Measurements from ENCODE around the gene CEACAM6.

DNA sequence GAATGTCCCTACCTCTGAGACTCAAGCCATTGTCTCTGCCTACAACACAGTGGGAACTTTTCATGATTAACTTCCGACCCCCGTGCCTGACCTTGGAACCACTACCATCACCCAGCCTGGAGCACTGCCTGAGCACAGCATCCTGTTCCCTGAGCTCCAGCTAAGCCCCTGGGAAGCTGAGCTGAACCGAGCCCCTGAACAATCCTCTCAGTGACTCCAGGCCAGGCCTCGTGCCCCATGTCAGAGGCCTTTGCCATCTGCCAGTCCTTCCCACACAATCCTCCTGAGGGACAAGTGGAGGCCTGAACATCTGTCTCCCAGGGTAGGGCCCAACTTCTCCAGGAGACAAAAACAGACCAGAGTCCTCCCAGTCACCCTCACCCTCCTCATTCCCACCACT, 58.6 kb downstream of the CEACAM6 start:
- TF ChIP-seq, protein P1, sequence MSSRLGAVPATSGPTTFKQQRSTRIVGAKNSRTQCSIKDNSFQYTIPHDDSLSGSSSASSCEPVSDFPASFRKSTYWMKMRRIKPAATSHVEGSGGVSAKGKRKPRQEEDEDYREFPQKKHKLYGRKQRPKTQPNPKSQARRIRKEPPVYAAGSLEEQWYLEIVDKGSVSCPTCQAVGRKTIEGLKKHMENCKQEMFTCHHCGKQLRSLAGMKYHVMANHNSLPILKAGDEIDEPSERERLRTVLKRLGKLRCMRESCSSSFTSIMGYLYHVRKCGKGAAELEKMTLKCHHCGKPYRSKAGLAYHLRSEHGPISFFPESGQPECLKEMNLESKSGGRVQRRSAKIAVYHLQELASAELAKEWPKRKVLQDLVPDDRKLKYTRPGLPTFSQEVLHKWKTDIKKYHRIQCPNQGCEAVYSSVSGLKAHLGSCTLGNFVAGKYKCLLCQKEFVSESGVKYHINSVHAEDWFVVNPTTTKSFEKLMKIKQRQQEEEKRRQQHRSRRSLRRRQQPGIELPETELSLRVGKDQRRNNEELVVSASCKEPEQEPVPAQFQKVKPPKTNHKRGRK (CRISPR knock-in tag; IDR thresholded peaks at IDR 0.05; ENCODE audit: borderline replicate concordance): no peak
- TF ChIP-seq ZBTB21 (CRISPR knock-in tag; IDR thresholded peaks at IDR 0.05; ENCODE audit: borderline replicate concordance) (no peak), ESRRA (CRISPR knock-in tag; IDR thresholded peaks at IDR 0.05; ENCODE audit: borderline replicate concordance) (no peak), CTCF (IDR thresholded peaks at IDR 0.05) (no peak), NR2C2 (CRISPR knock-in tag; IDR thresholded peaks at IDR 0.05) (no peak)
